ENCODE measurements around the gene C14orf93.
"Not testable (repeated sequence)": the region's sequence is repeated elsewhere in the genome, so short reads cannot be mapped to it uniquely, and the experiment has no call there.

Gene C14orf93

DNA sequence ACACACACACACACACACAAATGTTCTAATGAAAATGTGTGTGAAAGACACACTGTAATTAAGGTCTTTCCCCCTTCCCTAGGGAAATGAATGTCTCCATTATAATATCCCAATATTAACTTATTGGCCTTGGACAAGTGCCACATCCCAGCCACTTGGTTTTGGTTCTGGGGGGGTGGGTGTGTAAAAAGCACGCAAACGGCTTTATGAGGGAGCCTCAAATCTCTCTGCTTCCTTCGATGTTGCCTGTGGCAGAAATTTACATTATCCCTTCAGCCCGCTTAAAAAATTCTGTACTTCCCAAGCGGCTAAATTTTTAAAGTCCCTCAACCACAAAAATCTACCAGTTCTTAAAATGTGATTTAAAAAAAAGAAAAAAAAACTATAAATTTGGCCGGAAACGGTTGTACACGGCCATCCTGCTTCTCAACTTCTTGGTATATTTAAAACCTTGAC, 432 bp downstream of the C14orf93 start:
- H3K4me3 Mint-ChIP-seq, result peak overlapping the region; percentile 76

DNA sequence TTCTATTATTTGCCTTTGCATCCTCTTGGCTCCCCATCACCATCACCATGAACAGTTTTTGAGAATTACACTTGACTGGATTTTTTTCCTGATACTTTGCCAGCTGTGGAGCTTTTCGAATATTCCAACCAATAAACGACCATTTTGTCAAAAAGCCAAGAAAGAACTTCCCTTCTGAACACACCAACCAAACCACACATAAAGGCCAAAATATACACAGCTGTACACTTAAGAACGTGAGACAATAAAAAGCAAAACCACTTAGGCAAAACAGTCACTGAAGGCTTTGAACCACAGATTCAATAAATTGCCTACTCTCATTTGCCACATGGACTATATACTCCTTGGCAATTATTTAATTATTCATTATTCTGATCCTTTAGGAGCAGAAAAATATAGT, 1.1 kb downstream of the C14orf93 start:
- H3K4me3 Mint-ChIP-seq, result peak overlapping the region; percentile 2
- H3K36me3 Mint-ChIP-seq (ENCODE audit: low read depth), result peaks cover 9% of the 10 kb centered on the region
- no peaks in the 10 kb centered on the region for H3K27me3 Mint-ChIP-seq (ENCODE audit: low read depth, poor library complexity)
- DNase-seq, result no peak
- peaks cover 67% of the 10 kb centered on the region for H3K4me1 Mint-ChIP-seq
- peak overlapping the region; percentile 9 for H3K27ac Mint-ChIP-seq
- TF ChIP-seq, protein P1, sequence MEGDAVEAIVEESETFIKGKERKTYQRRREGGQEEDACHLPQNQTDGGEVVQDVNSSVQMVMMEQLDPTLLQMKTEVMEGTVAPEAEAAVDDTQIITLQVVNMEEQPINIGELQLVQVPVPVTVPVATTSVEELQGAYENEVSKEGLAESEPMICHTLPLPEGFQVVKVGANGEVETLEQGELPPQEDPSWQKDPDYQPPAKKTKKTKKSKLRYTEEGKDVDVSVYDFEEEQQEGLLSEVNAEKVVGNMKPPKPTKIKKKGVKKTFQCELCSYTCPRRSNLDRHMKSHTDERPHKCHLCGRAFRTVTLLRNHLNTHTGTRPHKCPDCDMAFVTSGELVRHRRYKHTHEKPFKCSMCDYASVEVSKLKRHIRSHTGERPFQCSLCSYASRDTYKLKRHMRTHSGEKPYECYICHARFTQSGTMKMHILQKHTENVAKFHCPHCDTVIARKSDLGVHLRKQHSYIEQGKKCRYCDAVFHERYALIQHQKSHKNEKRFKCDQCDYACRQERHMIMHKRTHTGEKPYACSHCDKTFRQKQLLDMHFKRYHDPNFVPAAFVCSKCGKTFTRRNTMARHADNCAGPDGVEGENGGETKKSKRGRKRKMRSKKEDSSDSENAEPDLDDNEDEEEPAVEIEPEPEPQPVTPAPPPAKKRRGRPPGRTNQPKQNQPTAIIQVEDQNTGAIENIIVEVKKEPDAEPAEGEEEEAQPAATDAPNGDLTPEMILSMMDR (IDR thresholded peaks at IDR 0.05), result no peak
- H3K9me3 Mint-ChIP-seq, result peaks cover 17% of the 10 kb centered on the region

More for the DNA sequence above, 432 bp downstream of the C14orf93 start:
- TF ChIP-seq, protein P1 (IDR thresholded peaks at IDR 0.05), result no peak
- no peak for DNase-seq
- H3K27ac Mint-ChIP-seq, result no peak overlapping the region
- H3K36me3 Mint-ChIP-seq (ENCODE audit: low read depth), result peaks cover 9% of the 10 kb centered on the region
- peaks cover 17% of the 10 kb centered on the region for H3K9me3 Mint-ChIP-seq
- peaks cover 67% of the 10 kb centered on the region for H3K4me1 Mint-ChIP-seq
- no peaks in the 10 kb centered on the region for H3K27me3 Mint-ChIP-seq (ENCODE audit: low read depth, poor library complexity)

DNA sequence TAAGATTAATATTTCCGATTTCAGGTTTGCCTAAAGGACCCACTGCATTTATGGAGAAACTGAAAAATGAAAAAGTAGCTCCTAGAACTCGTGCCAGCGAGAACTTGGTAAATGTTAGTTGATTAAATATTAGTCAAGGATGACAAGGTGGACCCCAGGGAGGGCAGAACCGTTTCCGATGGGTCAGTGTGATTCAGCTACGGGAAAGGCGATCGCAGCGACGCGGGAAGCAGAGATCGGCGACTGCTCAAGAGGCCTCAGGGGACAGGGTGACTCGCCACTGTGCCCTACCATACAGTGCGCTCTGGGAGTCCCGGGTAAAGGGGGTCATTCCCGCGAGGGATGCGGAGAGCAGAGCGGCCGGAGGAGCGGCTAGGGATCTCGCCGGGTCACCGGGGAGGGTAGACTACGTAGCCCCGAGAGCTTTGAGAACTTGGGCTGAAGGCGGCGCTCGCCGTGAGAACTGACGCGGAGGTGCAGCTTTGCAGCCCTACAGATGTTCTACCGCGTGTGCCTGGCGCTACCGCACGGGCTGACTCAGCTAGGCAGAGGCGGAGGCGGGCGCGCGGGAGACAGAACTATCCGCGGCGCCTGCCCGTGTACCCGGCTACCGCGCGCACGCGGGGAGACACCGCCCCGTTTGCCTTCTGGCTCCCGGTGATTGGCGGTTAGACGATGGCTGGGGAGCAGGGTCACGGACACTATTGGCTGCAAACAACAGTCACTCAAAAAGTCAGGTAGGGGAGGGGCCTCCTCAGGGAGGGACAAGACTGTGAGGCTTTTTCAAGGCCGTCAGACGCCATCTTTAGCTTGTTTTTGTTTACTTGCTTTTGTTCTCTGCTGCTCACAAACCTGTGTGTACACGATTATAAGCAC, 3.2 kb downstream of the C14orf93 start:
- H3K27ac Mint-ChIP-seq, result peak overlapping the region; percentile 99
- H3K4me3 Mint-ChIP-seq, result peak overlapping the region; percentile 91
- H3K4me1 Mint-ChIP-seq, result peaks cover 58% of the 10 kb centered on the region
- H3K36me3 Mint-ChIP-seq (ENCODE audit: low read depth), result peaks cover 12% of the 10 kb centered on the region
- H3K9me3 Mint-ChIP-seq, result peaks cover 17% of the 10 kb centered on the region
- DNase-seq, result peak; percentile 92
- TF ChIP-seq, protein P1 (IDR thresholded peaks at IDR 0.05), result no peak
- H3K27me3 Mint-ChIP-seq (ENCODE audit: low read depth, poor library complexity), result no peaks in the 10 kb centered on the region

DNA sequence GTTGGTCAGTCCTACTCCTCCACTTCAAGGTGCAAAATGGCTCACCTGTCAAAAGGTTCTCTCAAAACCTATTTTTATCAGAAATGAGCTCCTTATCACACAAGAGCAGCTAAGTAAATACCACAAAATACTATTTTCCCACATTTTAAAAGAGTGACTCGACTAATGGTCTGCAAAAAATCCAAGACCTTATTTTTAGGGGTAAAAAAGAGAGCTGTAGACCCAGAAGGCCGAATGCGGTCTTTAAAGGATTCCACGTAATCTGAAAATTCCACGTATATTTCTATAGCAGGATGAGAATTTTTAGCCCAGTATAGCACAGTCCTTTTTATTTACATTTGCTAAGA, 3.8 kb downstream of the C14orf93 start:
- Mint-ChIP-seq H3K27me3 (ENCODE audit: low read depth, poor library complexity) (no peaks in the 10 kb centered on the region), H3K36me3 (ENCODE audit: low read depth) (peaks cover 12% of the 10 kb centered on the region), H3K4me1 (peaks cover 54% of the 10 kb centered on the region), H3K27ac (peak overlapping the region; percentile 99), H3K4me3 (peak overlapping the region; percentile 91), H3K9me3 (peaks cover 14% of the 10 kb centered on the region)
- TF ChIP-seq, protein P1 (IDR thresholded peaks at IDR 0.05), result no peak
- no peak for DNase-seq

DNA sequence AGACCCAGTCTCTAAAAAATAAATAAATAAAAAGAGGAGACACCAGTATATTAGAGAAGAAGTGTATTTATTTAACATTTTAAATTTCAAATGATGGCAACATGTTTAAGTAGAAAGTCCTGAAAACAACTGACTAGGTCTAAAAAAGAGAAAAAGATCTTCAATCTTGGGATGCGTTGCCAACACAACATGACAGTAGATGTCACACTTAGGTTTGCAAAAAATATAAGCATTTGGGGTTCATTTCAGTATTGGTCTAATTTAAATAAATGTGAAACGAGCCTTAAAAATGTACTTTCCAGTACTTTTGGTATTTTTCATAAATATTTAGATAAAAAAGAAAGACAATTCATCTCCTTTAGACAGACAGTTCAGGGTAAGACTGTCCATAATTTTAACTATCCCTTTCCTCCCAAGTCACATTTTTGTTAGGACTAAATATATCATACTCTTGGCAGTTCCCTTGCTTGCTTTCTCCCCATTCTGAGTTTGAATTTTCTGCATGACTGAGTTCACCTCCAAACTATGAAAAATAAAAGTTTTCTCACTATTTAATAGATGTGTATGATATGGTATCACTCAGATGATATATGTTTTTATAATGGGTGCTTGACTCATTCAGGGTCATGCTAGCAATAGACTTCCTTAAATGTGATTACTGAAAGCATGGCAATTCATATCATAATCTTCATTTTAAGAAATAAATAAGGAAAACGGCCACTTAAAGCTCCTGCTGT, 4.3 kb downstream of the C14orf93 start:
- TF ChIP-seq, protein P1 (IDR thresholded peaks at IDR 0.05), result no peak
- Mint-ChIP-seq H3K27ac (peak overlapping the region; percentile 99), H3K9me3 (peaks cover 13% of the 10 kb centered on the region), H3K4me3 (peak overlapping the region; percentile 91), H3K27me3 (ENCODE audit: low read depth, poor library complexity) (no peaks in the 10 kb centered on the region), H3K36me3 (ENCODE audit: low read depth) (peaks cover 12% of the 10 kb centered on the region), H3K4me1 (peaks cover 52% of the 10 kb centered on the region)
- no peak for DNase-seq

DNA sequence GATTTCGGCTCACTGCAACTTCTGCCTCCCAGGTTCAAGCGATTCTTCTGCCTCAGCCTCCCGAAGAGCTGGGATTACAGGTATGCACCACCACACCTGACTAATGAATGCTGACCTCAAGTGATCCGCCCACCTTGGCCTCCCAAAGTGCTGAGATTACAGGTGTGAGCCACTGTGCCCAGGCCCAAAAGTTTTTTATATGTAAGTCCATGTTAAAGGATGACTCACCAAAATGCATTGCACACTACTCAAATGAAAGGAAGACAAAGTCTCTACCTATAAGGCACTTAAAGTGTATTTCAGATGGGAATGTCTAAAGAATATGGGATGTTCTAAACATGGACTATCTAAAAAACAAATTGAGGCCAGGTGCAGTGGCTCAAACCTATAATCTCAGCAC, 5.7 kb downstream of the C14orf93 start:
- Mint-ChIP-seq H3K36me3 (ENCODE audit: low read depth) (peaks cover 12% of the 10 kb centered on the region), H3K4me1 (peaks cover 41% of the 10 kb centered on the region), H3K9me3 (peaks cover 13% of the 10 kb centered on the region)
- H3K4me3 Mint-ChIP-seq; H3K27me3 Mint-ChIP-seq (ENCODE audit: low read depth, poor library complexity); DNase-seq; H3K27ac Mint-ChIP-seq: not testable (repeated sequence)

All from nephron progenitor cell (in vitro differentiated cells).